NK-92 (cell line): ENCODE results near the gene UBQLNL.

Experiments used
- DNase-seq: peaks from one replicate; lab custom pipeline; 2025; ENCODE audit not compliant: unreplicated experiment; lab: John Stamatoyannopoulos, UW

Gene UBQLNL, protein sequence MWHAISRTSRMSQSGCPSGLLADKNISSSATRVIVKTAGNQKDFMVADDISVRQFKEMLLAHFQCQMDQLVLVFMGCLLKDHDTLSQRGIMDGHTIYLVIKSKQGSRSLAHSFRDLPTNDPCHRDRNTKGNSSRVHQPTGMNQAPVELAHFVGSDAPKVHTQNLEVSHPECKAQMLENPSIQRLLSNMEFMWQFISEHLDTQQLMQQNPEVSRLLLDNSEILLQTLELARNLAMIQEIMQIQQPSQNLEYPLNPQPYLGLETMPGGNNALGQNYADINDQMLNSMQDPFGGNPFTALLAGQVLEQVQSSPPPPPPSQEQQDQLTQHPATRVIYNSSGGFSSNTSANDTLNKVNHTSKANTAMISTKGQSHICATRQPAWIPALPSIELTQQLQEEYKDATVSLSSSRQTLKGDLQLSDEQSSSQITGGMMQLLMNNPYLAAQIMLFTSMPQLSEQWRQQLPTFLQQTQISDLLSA

DNA sequence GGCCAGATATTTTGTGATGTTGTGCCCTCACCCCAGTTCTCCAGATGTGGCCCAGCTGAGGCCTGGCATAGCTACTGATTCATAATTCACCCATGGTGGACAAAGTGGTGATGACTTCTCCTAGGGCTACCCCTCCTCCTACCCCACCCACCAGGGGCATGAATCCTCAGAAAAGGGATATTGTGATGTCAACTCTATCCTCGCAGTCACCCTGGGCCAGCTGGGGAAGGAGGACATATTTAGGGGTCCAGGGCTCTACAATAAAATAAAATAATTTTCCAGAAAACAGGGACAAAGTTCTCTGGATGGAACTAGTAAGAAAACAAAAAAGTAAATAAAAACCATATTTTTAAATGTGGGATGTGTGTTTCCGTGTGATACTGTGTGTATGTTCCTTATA lies at the start of gene UBQLNL:
Gene UBQLNL, minus strand, starts transcription at position 101 of the 400 bp plus-strand sequence. CDS start 258 bp downstream, outside the sequence.
- DNase-seq, result no peak

DNA sequence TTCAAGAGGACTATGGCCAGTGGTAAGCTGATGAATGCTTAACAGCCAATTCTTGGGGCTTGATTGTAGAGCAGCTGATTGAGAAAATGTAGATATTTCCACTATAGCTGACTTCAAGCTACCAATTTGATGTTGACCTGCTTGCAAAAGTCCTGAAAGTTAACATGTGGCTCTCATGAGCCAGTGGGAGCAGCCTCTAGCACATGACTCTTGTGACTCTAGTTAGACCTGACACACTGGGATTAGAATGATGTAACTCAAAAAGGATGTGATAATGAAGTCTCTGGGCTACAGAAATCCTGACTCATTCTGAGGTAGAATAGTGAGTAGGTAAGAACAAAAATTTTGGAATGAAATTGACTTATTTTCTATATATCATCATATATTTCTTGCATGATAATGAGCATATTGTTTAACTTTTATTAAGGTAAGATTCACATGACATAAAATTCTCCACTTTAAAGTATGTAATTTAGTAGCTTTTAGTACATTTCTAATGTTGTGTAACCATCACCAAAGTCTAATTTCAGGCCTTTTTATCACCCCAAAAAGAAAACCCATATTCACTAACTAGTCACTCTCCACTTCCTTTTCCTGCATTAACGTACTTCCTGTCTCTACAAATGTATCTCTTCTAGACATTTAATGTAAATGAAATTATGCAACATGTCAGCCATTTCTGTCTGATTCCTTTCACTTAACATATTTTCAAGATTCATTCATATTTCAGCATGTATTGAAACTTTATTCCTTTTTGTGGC lies 47.9 kb upstream of the UBQLNL start:
- no peak for DNase-seq

DNA sequence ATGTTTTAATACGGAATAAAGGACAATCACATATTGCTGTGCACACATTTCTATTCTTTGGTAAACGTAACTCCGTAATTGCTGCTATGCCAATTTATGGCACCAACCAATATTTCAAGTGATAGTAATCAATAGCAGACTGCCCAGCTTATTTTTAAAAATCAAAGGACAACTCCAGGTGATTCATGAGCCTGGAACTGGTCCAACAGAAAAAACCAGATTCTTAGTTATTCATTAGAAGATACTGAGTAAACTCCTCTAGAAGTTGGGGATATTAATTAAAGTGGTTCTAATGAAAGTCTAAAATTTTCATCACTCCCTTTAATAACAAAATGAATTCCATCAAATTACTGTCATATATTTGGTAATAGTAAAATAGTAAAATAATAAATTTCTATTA lies 41.3 kb upstream of the UBQLNL start:
- no peak for DNase-seq

DNA sequence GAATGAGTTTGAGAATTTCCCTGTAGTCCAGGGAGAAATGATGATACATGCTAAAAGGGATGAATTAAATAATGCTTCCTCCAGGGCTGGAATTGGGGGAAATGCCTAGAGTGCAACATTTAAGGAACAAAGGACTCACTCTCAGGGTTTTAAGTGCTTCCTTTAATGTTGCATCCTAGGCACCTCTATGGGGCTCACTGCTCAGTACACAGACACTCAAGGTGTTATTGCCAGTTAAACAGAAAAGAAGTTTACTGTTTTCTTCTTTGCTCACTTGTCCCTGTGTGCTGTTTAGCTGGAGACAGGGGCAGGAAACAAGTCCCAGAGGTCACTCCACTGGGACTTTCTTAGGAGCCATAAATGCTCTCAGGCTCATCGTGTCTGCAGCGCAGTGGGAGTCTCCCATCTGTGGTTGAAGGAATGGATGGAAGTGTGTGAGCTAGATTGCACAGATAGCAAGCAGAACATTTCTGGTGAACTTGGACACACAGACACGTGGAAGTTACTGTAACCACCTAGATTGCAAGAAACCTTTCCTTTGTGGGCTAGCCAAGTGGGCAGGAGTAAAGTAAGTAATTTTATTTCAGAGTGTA lies 40.2 kb upstream of the UBQLNL start:
- DNase-seq, result no peak

DNA sequence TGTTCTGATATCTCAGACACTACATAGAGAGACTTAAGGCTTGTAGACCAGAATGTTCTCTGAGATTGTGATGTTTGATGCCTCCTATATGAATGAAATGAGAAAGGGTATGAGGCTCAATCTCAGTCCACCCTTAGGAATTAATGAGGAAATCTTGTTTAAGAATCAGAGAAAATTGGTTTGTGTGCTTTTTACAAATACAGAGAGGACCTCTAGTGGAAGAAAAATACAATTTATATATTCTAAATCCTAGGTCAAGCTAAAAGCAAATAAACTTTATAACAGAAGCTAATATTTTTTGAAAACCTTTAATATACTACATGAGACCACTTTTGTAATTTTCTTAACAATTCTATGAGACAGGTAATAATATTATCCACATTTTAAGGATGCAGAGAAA lies 36.8 kb upstream of the UBQLNL start:
- no peak for DNase-seq

DNA sequence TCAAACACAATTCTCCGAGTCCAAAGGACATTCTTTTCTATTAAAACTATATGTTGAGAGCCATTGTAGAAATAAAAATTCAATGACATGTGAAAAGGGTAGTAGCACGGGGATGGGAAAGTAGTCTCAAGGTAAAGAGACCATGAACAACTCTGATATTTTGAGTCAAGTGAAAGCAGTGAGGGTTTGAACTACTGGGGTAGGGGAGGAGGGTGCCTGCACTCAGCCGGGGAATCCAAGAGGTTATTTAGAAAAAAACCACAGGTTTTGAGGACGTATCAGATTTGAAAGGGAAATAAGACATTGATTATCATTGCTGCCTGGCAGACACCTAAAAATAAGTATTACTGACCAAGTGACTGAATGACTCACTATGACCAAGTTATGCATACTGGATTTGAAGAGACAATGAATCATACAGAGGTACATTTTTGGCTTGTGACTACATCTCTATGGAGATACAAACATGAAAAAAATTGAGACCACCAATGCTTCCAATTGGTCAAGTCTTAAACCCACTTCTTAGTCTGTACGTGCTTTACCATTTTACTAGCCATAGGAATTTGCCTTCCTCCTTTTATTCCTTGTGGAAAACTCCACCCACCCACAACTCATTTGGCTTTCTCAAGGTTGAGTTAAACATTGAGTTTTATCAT lies 34.1 kb upstream of the UBQLNL start:
- no peak for DNase-seq

DNA sequence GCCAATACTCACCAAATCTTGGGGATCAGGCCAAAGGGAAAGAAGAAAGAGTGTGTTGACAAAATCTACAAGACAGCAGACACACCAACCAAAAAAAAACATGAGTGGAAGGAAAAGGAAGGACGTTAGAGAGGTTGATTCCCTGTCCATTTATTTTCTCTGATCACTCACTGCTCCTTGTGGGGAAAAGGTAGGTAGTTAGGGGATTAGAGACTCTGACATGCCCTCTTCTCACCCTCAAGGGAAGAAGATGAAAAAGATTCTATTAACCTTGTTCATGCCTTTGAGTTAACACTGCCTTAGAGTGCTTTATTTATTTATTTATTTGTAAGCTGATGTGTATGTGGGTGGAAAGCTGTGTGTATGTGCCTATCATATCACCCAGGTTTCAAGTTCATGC lies 31.9 kb upstream of the UBQLNL start, which contains the start of gene OR52H1:
Gene OR52H1, minus strand, starts transcription at position 101 of the 400 bp plus-strand sequence. CDS start 3,035 bp downstream, outside the sequence.
- DNase-seq, result no peak

DNA sequence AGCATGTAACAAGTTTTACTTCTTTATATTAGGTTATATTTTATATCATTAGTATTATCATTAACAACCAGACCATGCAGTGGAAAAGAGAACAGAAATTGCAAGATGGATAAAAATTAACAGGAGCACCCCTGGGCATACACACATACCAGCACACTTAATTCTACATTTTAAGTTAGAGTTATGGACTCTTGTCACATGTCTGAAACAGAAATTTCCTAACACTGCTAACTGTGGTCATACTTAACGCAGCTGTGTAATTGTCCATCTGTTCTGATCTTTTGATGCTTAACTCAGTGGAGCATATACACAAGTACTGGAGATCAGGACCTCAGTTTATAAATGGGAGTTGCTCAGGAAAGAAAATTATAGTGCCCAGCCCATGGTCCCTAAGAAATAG lies 31.5 kb upstream of the UBQLNL start:
- DNase-seq, result no peak

DNA sequence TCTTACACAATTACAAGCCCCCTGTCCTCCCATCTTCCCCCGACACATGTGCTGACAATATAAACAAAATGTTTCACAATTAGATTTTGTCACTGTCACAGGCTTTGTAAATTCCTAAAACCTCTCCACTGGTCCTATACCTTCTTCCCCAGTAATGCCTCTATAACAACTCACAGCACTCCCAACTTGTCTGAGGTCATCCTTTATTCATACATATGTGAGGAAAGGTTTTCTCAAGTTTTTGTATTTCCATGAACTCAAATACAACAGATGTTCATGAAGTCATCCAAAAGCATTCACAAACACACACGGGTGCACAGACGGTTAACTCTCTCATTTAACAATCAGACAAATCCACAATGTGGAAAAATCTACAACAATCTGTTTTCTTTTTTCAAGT lies 30.0 kb upstream of the UBQLNL start:
- no peak for DNase-seq

DNA sequence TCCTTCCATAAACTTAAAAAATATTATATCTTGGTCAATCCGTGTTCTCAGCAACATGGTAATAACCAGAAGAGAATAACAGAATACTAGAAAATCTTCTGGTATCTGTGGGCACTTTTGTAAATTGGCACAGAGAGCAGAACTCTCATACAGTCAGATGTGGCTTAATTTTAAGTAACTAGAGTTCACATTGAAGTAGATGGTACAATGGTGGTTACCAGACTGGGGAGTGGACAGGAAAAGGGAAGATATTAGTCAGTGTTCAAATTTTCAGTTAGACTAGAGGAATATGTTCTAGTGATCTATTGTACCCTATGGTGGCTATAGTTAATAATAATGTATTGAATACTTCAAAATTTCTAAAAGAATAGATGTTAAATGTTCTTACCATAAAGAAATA lies 24.9 kb upstream of the UBQLNL start:
- DNase-seq, result no peak

DNA sequence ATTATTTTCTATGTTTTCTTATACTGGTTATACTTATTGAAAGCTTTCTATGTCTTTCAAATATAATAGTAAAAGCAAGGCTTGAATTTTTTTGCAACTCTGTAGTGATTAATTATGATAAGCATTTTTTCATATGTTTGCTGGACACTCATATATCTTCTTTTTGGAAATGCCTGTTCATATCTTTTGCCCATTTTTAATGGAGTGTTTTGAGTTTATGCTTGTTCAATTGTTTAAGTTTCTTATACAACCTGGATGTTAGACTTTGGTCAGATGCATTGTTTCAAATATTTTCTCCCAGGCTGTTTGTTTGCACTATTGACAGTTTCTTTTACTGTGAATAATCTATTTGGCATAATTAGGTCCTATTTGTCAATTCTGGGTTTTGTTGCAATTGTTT lies 20.0 kb upstream of the UBQLNL start:
- DNase-seq, result no peak

DNA sequence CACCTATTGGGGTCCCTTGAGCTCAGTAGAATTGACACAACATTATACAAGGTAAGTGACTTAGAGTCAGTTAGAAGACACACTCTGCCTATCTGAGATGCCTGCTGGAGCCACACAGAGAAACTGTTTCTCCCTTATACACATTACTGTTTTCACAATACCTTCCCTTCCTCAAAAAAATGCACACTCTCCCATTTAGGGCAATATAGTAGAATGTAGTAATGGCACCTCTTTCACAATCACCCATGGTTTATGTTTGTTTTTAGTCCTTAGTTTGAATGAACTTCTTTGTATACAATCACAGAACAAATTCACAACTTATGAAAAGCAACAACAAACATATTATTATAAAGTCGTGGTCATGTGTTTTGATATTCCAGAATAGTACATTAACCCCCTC lies 17.5 kb upstream of the UBQLNL start:
- no peak for DNase-seq

DNA sequence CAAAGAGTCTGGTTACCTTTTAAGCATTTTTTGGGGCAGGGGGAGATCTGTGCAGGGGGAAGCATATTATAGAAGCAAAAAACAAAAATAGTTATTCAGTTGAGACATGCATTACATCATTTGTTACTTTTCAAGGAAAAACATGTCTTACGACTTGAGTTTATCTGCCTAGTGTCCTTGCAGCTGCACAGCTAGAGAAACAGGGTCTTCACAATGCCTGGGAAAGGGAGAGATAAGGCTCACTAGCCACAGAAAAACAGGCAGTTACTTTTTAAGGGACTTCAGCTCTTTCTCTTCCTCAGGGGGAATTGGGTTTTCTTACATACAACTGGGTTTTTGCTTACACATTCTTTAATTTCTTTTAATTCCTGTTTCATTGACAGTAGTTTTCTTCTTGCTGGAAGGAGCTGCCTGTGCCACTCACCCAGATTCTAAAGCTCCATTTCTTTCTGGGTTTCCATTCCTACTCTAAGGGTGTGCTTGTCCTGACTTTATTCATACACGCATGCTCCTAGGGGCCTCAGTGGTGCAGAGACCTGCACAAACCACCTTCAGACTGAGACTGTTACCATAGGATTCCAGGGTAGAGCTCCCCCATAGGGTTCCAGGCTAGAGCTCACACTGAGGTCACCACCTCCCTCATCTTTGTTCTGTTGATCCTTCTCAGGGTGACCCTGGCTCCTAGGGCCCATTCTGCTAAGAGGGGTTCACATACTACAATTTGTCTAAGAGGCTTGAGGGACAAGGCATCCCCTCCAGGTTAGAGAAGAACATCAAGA lies 14.7 kb upstream of the UBQLNL start:
- no peak for DNase-seq

DNA sequence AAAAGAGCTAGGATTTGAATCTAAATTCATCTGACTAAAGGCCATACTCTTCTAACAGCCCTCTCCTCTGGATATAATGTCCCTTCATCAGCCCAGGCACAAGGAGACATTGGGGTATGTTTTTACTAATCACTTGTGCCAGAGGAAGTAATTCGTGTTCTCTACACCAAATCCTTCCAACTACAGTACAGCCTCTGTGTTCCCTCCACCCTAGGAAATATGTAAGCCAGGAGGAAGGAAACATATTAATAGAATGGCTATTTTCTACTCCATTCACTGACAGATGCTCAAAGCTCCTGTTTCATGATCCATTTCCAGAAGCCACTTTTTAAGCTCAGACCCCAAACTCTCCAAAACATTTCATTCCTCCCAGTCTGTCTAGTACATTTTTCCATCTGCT lies 12.0 kb upstream of the UBQLNL start:
- DNase-seq, result no peak

DNA sequence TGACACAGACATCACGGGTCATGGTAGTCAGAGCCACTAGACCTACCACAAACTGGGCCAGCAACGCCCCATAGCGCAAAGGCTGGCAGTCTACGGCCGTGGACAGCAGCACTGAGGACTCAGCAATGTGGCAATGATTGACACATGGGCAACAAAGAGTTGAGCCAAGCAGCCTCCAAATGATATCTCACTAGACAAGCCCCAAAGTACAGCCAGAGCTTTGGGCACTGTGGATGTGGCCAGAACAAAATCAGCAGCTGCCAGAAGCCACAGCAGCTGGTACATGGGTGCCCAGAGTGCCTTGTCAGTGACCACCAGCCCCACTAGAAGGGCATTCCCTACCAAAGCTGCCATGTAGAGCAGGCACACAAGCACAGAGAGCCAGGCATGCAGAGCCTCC lies 11.2 kb upstream of the UBQLNL start:
- DNase-seq, result no peak

DNA sequence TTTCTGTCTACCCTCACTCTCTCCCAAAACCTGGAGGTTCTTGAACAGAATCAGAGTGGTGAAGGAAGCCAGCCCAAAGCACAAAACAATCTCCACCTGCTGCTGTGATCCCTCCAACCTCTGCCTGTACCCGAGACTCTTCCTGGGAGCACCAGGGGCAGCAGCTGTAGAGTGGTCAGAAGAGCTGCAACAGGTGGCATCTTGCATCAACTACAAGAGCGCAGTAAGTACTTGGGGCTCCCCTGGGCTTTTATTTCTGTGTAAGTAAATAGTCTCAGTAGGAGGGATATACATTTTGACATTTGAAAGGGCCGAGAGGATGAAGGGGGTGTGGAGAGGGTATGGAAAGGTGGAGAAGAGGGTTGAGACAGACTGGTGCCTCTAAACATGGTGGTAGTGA lies 8.3 kb upstream of the UBQLNL start:
- no peak for DNase-seq

DNA sequence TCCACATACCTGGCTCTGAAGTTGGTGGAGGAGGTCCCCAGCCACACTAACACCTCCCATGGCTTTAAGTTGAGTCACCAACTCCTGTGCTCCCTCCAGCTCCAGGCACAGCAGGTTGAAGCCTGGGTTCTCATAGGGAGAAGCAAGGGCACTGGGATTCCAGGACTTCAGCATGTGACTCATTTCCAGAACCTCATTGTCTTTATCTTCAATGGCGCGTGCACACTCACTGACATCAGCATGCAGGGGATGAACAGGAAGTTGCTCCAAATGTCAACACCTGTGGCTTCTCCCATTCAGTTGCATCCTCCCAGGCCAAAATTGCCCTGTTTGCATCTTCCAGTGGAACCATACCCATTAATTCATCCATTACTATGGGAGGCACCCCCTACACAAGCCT lies 5.8 kb upstream of the UBQLNL start:
- no peak for DNase-seq

DNA sequence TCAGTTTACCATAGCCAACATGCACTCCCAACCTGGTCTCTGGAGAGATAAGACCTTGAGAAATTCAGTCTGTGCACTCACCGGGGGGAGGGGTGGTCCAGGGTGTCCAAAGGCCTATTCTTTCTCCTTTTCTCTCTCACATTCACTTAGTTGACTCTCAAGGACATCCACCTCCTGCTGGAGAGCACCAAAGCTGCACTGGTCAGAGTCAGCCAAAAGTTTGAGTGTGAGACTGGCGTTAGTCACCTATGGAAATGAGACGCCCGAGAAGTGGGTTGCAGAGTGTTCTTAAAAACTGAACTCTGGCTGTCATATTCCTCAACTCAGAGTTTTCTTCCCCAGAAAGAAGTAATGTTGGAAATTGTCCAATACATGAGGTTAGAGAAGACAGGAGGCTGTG lies 5.0 kb upstream of the UBQLNL start:
- DNase-seq, result no peak

DNA sequence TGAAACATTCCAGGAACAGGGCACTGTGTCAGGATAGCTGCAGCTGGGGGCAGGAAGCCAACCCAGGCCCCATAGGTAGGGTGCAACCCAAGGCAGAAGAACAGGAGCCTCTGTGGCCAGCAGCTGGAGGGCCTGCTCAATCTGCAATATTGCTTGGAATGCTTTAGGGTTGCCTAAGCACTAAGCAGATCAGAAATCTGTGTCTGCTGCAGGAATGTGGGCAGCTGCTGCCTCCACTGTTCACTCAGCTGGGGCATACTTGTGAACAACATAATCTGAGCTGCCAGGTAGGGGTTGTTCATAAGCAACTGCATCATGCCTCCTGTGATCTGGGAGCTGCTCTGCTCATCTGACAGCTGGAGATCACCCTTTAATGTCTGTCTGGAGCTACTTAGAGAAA lies 1.7 kb downstream of the UBQLNL start:
- DNase-seq, result no peak

DNA sequence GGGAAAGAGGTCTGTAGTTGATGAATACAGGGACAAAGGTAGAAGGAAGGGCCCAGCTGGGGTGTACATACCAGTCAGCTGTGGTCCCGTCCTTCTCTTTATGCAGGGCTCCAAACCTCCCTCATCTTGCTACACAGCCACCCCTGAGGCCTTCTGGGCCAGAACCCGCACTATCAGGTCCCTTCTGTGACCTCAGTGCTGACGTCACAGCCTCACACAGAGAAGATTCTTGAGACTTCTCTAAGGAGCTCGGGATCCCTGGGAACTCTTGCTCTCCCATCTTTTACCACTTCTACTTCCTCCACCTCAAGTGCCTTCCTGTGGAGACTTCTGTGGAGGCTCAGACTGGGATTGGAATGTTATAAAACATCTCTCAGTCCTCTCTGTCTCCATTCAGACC lies 6.7 kb downstream of the UBQLNL start, which contains the start of gene UBQLN3:
Gene UBQLN3, minus strand, starts transcription at position 155 of the 400 bp plus-strand sequence. CDS start 399 bp downstream, outside the sequence.
- DNase-seq, result no peak
